Measurements from ENCODE around the gene MORN5. TPM values are rescaled to one million over a fixed set of nuclear protein-coding genes. Genes with fewer than 3 reads are reported as not detected.

MORN5 gene
- total and polyA plus RNA-seq, 4 donors: not detected

DNA sequence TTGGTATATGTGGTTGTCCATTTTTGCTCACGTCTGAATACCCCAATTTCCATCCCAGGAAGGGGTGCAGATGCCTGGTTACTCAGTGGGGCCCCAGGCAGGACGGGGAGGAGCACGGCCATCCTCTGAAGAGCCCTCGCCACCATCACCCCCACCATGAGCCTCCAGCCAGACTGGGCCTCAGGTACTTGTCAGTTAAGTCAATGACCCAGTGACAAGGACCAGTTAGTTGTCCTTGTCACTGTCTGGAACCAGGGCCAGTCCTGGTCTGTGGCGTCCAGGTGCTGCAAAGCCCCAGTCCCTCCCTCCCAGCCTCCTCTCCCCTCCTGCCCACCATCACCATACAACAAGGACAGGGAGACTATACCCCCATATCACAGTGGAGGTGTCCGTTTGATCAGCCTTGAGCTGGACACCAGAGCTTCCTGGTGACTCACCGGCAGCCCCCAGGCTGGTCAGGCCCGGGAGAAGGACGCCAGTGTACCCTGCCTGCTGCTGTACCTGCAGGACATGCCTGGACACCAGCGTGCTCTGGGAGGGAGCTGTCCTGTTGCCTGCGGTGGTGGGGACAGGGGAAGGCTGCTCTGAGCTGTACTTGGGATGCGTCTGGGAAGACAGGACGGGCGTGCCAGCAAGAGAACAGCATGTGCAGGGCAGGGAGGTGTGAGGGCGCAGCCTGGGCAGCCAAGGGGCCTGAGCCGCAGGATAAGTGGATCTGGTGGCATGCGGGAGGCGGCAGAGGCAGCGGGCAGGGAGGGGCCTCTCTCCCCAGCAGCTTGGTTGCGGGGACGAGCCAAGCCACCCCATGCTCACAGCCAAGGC is 34.0 kb upstream of the MORN5 start (continued):
- no peak for TF ChIP-seq NR2F2 (IDR thresholded peaks at IDR 0.05)

- peaks cover 0 to 15% (median 3%) of the 10 kb centered on the region in 4 donors for H3K4me1 ChIP-seq (ENCODE audit: control insufficient read depth in 4 of 4, insufficient read depth in 4 of 4, low read length in 3 of 4)
- no peak overlapping the region for H3K4me3 ChIP-seq (ENCODE audit: low read depth in 1 of 3, low read length in 3 of 3)
- WGBS: 8% methylated on average over 64 of the region's 64 CpGs
- H3K36me3 ChIP-seq (ENCODE audit: control insufficient read depth in 4 of 4, insufficient read depth in 3 of 4, low read depth in 1 of 4, low read length in 3 of 4): no peaks in the 10 kb centered on the region
- no peak overlapping the region for H3K27ac ChIP-seq (ENCODE audit: low read depth in 1 of 2, low read length in 2 of 2)
- no peak for TF ChIP-seq GABPA (IDR thresholded peaks at IDR 0.05 in 1 of 2, conservative IDR thresholded peaks at IDR 0.05 in 1 of 2)
- no peak for TF ChIP-seq JUND (IDR thresholded peaks at IDR 0.05)
- TF ChIP-seq SP1 (IDR thresholded peaks at IDR 0.05): no peak
- no peak for TF ChIP-seq FOXA1 (IDR thresholded peaks at IDR 0.05)
- no peak for TF ChIP-seq REST (IDR thresholded peaks at IDR 0.05)
- no peak for TF ChIP-seq HNF4G (IDR thresholded peaks at IDR 0.05)
- no peak for TF ChIP-seq RXRA (IDR thresholded peaks at IDR 0.05)
- no peak for TF ChIP-seq HNF4A (conservative IDR thresholded peaks at IDR 0.05)
- TF ChIP-seq, protein P1, sequence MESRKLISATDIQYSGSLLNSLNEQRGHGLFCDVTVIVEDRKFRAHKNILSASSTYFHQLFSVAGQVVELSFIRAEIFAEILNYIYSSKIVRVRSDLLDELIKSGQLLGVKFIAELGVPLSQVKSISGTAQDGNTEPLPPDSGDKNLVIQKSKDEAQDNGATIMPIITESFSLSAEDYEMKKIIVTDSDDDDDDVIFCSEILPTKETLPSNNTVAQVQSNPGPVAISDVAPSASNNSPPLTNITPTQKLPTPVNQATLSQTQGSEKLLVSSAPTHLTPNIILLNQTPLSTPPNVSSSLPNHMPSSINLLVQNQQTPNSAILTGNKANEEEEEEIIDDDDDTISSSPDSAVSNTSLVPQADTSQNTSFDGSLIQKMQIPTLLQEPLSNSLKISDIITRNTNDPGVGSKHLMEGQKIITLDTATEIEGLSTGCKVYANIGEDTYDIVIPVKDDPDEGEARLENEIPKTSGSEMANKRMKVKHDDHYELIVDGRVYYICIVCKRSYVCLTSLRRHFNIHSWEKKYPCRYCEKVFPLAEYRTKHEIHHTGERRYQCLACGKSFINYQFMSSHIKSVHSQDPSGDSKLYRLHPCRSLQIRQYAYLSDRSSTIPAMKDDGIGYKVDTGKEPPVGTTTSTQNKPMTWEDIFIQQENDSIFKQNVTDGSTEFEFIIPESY (IDR thresholded peaks at IDR 0.05): no peak
- TF ChIP-seq MAX (IDR thresholded peaks at IDR 0.05): no peak
- TF ChIP-seq ATF3 (IDR thresholded peaks at IDR 0.05): no peak
- no peak for TF ChIP-seq RAD21 (IDR thresholded peaks at IDR 0.05)
- H3K27me3 ChIP-seq (ENCODE audit: control insufficient read depth in 4 of 4, insufficient read depth in 4 of 4, low read length in 3 of 4): peaks cover 0 to 6% (median 3%) of the 10 kb centered on the region in 4 donors
- no peaks in the 10 kb centered on the region for H3K9me3 ChIP-seq (ENCODE audit: control insufficient read depth in 4 of 4, low read length in 3 of 4)
- DNase-seq (ENCODE audit: low spot score): no peak
- no peak overlapping the region for H3K9ac ChIP-seq (ENCODE audit: low read depth in 1 of 2, low read length in 2 of 2)
Measured at GRCh38 chr9:122126331-122127261, 33.1 kb upstream of the MORN5 start.

Data from liver (tissue), 9 donors.